Measurements from ENCODE around the gene PROZ.

DNA sequence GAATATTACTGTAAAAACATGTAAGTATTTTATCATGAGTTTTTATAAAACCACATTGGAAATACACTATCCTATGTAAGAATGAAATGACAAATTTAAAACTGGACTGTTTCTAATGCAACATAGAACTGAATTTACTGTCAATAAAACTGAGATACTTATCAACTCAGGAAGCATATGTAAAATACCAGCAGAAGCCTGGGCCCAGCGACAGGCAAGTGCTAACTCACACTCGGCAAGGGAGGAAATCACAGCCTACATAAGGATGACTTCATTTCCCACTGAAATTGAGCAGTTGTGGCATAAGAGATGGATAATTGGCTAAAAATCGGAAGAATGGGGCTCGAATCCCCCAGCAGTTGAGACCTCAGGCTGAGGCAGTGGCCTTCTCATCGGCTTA, 12.1 kb downstream of the PROZ start:
- TF ChIP-seq, protein P1, sequence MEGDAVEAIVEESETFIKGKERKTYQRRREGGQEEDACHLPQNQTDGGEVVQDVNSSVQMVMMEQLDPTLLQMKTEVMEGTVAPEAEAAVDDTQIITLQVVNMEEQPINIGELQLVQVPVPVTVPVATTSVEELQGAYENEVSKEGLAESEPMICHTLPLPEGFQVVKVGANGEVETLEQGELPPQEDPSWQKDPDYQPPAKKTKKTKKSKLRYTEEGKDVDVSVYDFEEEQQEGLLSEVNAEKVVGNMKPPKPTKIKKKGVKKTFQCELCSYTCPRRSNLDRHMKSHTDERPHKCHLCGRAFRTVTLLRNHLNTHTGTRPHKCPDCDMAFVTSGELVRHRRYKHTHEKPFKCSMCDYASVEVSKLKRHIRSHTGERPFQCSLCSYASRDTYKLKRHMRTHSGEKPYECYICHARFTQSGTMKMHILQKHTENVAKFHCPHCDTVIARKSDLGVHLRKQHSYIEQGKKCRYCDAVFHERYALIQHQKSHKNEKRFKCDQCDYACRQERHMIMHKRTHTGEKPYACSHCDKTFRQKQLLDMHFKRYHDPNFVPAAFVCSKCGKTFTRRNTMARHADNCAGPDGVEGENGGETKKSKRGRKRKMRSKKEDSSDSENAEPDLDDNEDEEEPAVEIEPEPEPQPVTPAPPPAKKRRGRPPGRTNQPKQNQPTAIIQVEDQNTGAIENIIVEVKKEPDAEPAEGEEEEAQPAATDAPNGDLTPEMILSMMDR (tag by site-specific recombination; IDR thresholded peaks at IDR 0.05), result no peak
- no peak for TF ChIP-seq ZNF837 (tag by site-specific recombination; IDR thresholded peaks at IDR 0.05)
- no peak for TF ChIP-seq ZNF747 (tag by site-specific recombination; IDR thresholded peaks at IDR 0.05)
- no peak for TF ChIP-seq ZNF48 (tag by site-specific recombination; IDR thresholded peaks at IDR 0.05)
- TF ChIP-seq SP7 (tag by site-specific recombination; IDR thresholded peaks at IDR 0.05), result no peak
- no peak for TF ChIP-seq ZNF274 (IDR thresholded peaks at IDR 0.05; ENCODE audit: low read length)
- no peak for TF ChIP-seq ZNF274 (tag by site-specific recombination; IDR thresholded peaks at IDR 0.05; ENCODE audit: borderline replicate concordance)
- TF ChIP-seq, protein P2, sequence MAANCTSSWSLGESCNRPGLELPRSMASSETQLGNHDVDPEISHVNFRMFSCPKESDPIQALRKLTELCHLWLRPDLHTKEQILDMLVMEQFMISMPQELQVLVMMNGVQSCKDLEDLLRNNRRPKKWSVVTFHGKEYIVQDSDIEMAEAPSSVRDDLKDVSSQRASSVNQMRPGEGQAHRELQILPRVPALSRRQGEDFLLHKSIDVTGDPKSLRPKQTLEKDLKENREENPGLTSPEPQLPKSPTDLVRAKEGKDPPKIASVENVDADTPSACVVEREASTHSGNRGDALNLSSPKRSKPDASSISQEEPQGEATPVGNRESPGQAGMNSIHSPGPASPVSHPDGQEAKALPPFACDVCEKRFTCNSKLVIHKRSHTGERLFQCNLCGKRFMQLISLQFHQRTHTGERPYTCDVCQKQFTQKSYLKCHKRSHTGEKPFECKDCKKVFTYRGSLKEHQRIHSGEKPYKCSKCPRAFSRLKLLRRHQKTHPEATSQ (tag by site-specific recombination; IDR thresholded peaks at IDR 0.05), result no peak
- TF ChIP-seq PRDM1 (tag by site-specific recombination; IDR thresholded peaks at IDR 0.05), result no peak
